Measurements from ENCODE around the gene CNOT10. TPM values are rescaled to one million over a fixed set of nuclear protein-coding genes. Genes with fewer than 3 reads are reported as not detected.

CNOT10 gene
- total and polyA plus RNA-seq, 2 donors (not counting 1 experiment from before 2014, with no cell fraction given) = 17.5 to 28.6 TPM

Other genes with a start within 250 kb of the CNOT10 start
- 72.4 and 74.1 TPM in 2 replicates for gene CMTM6, start 182.3 kb upstream of the CNOT10 start, total RNA-seq
- gene CMTM6, start 182.3 kb upstream of the CNOT10 start, polyA plus RNA-seq = 60.8 and 76.5 TPM in 2 replicates
- 30.0 and 44.1 TPM in 2 replicates for gene DYNC1LI1, start 114.3 kb upstream of the CNOT10 start, total RNA-seq
- gene DYNC1LI1, start 114.3 kb upstream of the CNOT10 start, polyA plus RNA-seq = 49.8 and 58.3 TPM in 2 replicates
- gene TRIM71, start 132.8 kb downstream of the CNOT10 start, total RNA-seq = under 0.01 TPM in 1 of 2 replicates, not detected in the other
- 0.02 TPM in 2 replicates for gene TRIM71, start 132.8 kb downstream of the CNOT10 start, polyA plus RNA-seq